Peyer's patch (tissue), 4 donors: ENCODE measurements around the gene SEMA5A.

Source experiments
- POLR2A ChIP-seq, 2 donors: fragments of 450-650 bp; IDR thresholded peaks; one replicate each; pipeline ENCODE4 v1.5.1; 2017; ENCODE audit warnings: antibody characterized with exemption in 2 of 2, mild to moderate bottlenecking in 2 of 2, moderate library complexity in 2 of 2
- TF ChIP-seq, protein P1 (sequence below), 6 experiments: fragments of 450-650 bp in 4 of 6; fragments of 200-600 bp in 2 of 6; sonication (generic) in 1 of 6; IDR thresholded peaks; one replicate each; pipeline ENCODE4 v1.5.1; 2017 to 2019; ENCODE audit warnings: antibody characterized with exemption in 6 of 6, mild to moderate bottlenecking in 3 of 6, moderate library complexity in 1 of 6

DNA sequence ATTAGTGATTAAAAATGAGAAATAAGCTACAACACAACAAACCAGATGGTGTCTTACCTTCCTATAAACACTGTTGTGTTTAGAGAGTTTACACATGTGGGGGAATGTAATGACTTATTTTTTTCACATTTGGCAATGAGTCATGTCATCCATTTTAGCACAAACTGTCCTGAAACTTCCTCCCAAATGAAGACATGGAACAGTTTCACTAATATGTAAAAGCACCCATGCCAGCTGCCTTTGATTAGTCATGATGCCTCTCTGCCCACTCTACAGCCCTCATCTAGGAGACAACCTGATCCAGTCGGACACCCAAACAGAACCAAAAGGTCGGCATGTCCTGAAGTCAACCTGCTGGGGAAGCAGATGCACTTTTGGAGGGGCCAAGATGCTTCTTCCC, 98.2 kb downstream of the SEMA5A start:
- TF ChIP-seq, protein P1, sequence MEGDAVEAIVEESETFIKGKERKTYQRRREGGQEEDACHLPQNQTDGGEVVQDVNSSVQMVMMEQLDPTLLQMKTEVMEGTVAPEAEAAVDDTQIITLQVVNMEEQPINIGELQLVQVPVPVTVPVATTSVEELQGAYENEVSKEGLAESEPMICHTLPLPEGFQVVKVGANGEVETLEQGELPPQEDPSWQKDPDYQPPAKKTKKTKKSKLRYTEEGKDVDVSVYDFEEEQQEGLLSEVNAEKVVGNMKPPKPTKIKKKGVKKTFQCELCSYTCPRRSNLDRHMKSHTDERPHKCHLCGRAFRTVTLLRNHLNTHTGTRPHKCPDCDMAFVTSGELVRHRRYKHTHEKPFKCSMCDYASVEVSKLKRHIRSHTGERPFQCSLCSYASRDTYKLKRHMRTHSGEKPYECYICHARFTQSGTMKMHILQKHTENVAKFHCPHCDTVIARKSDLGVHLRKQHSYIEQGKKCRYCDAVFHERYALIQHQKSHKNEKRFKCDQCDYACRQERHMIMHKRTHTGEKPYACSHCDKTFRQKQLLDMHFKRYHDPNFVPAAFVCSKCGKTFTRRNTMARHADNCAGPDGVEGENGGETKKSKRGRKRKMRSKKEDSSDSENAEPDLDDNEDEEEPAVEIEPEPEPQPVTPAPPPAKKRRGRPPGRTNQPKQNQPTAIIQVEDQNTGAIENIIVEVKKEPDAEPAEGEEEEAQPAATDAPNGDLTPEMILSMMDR (IDR thresholded peaks at IDR 0.05), result no peak
- no peak for TF ChIP-seq POLR2A (IDR thresholded peaks at IDR 0.05)
